ENCODE results near the gene MVB12B.

MVB12B gene

GRCh38 chr9:126496181-126496576, 169.6 kb downstream of the MVB12B start:
- Histone ChIP-seq H3K9ac (no peak overlapping the region), H3K4me3 (no peak overlapping the region), H3K4me2 (no peak overlapping the region), H3K27ac (no peak overlapping the region), H3K9me3 (no peaks in the 10 kb centered on the region), H3K27me3 (no peaks in the 10 kb centered on the region), H3K4me1 (peaks cover 40% of the 10 kb centered on the region), H3K36me3 (no peaks in the 10 kb centered on the region), H4K20me1 (peaks cover 17% of the 10 kb centered on the region)
- TF ChIP-seq Cebpa-rat (IDR thresholded peaks at IDR 0.05): no peak

DNA sequence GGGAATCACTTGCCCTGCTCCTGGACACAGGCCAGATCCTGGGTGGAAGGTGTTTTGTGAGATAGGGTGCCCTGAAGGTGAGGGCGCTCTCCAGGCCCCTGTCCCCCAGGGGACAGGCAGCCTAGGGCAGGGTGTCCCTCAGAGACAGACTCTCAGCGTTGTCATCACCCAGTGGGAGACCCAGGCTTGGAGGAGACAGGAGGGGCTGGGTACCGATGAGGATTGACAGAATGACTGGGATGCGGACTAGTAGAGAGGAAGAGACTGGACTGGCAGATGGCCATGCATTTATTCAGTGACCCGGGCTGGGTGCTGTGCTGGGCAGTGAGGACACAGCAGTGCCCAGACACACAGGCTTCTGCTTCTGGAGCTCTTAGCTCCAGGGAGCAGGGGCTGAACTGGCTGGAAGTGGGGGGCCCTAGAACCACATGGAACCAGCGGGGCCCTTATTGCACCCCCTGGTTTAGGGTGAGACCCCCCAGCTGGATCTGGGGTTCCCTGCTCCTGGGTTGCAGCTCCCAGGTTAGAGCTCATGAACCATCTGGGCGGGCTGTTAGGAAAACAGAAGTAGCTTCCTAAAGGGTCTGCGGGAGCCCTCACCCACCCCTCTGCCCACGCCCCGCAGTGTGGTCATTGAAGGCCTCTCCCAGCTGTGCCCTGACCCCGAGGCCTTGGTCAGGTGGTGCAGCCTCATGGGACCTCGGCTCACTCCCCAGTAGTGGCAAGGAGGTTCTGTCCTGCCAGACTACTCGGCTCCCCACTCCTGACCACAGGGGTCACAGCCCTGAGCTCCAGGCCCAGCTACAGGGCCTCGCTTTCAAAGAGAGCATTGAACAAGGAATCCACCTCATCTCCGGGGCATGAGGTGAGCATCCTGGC, 170.4 kb downstream of the MVB12B start:
- no peaks in the 10 kb centered on the region for H3K27me3 ChIP-seq
- no peak overlapping the region for H3K9ac ChIP-seq
- no peak overlapping the region for H3K4me3 ChIP-seq
- no peak for TF ChIP-seq Cebpa-rat (IDR thresholded peaks at IDR 0.05)
- H3K4me2 ChIP-seq: peak overlapping the region; percentile 93
- peaks cover 47% of the 10 kb centered on the region for H3K4me1 ChIP-seq
- H4K20me1 ChIP-seq: peaks cover 25% of the 10 kb centered on the region
- H3K36me3 ChIP-seq: no peaks in the 10 kb centered on the region
- no peak overlapping the region for H3K27ac ChIP-seq
- no peaks in the 10 kb centered on the region for H3K9me3 ChIP-seq

GRCh38 chr9:126497660-126498275, 171.1 kb downstream of the MVB12B start:
- no peak overlapping the region for H3K4me3 ChIP-seq
- no peak for TF ChIP-seq Cebpa-rat (IDR thresholded peaks at IDR 0.05)
- H3K4me2 ChIP-seq: peak overlapping the region; percentile 93
- peaks cover 47% of the 10 kb centered on the region for H3K4me1 ChIP-seq
- H3K9me3 ChIP-seq: no peaks in the 10 kb centered on the region
- H3K27me3 ChIP-seq: no peaks in the 10 kb centered on the region
- no peak overlapping the region for H3K9ac ChIP-seq
- H3K36me3 ChIP-seq: no peaks in the 10 kb centered on the region
- H4K20me1 ChIP-seq: peaks cover 31% of the 10 kb centered on the region
- 0 out of 2 replicates have a peak overlapping the region, but pooled peaks have one; percentile 14 for H3K27ac ChIP-seq

GRCh38 chr9:126498331-126498730, 171.7 kb downstream of the MVB12B start:
- Histone ChIP-seq H3K36me3 (no peaks in the 10 kb centered on the region), H3K4me1 (peaks cover 47% of the 10 kb centered on the region), H4K20me1 (peaks cover 31% of the 10 kb centered on the region), H3K27ac (0 out of 2 replicates have a peak overlapping the region, but pooled peaks have one; percentile 14), H3K4me3 (no peak overlapping the region), H3K9ac (no peak overlapping the region), H3K4me2 (peak overlapping the region; percentile 93), H3K27me3 (no peaks in the 10 kb centered on the region), H3K9me3 (no peaks in the 10 kb centered on the region)
- no peak for TF ChIP-seq Cebpa-rat (IDR thresholded peaks at IDR 0.05)

- Histone ChIP-seq H3K9me3 (no peaks in the 10 kb centered on the region), H3K36me3 (no peaks in the 10 kb centered on the region), H3K27me3 (no peaks in the 10 kb centered on the region), H3K4me2 (peak overlapping the region; percentile 93), H3K9ac (peak overlapping the region; percentile 21; the same call in 1 of the 2 replicates), H3K4me1 (peaks cover 54% of the 10 kb centered on the region), H3K4me3 (peak overlapping the region; percentile 67), H3K27ac (peak overlapping the region; percentile 24; the same call in 1 of the 2 replicates), H4K20me1 (peaks cover 31% of the 10 kb centered on the region)
- no peak for TF ChIP-seq Cebpa-rat (IDR thresholded peaks at IDR 0.05)
Observed at GRCh38 chr9:126499005-126499910, 172.6 kb downstream of the MVB12B start.

GRCh38 chr9:126499911-126500599, 173.4 kb downstream of the MVB12B start:
- Histone ChIP-seq H3K9ac (peak overlapping the region; percentile 21; the same call in 1 of the 2 replicates), H3K4me1 (peaks cover 55% of the 10 kb centered on the region), H3K27me3 (no peaks in the 10 kb centered on the region), H3K4me3 (peak overlapping the region; percentile 67), H3K27ac (peak overlapping the region; percentile 24; the same call in 1 of the 2 replicates), H3K36me3 (no peaks in the 10 kb centered on the region), H4K20me1 (peaks cover 31% of the 10 kb centered on the region), H3K9me3 (no peaks in the 10 kb centered on the region), H3K4me2 (peak overlapping the region; percentile 93)
- TF ChIP-seq Cebpa-rat (IDR thresholded peaks at IDR 0.05): no peak

DNA sequence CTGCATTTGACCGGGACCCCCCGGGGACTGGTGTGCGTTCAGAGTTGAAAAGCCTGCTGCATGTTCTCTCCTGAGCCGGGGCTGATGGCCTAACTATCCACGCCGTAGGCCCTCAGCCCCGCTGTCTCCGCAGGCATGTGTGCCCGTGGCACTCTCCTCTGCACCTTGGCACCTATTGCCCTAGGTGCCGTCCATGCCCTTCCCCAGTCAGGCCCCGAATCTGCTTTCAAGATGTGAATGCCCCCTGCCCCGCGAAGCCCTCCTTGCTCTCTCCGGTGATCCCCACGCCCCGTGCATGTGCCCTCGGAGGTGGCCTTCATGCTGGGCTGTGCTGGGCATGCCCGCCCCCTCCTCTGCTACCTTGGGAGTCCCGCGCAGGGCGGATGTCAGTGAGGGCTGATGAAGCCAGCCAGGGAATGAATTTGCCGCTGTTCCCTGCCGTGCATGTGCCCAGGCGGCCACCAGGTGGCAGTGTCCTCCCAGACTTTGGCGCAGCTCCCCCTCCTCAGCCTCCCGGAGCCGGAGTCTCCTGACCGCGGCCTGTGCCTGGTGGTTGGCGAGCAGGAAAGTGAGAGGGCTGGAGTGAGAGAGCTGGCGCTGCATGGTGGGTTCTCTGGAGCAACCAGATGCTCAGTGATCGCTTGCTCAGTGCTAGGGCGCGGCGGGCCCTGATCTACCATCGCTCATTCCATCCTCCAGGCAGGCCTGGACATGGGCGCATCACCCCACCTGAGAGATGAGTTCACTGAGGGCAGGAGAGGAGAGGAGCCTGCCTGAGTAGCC, 174.2 kb downstream of the MVB12B start:
- no peak overlapping the region for H3K27ac ChIP-seq
- peak overlapping the region; percentile 50 for H3K4me2 ChIP-seq
- H4K20me1 ChIP-seq: peaks cover 31% of the 10 kb centered on the region
- peaks cover 55% of the 10 kb centered on the region for H3K4me1 ChIP-seq
- H3K27me3 ChIP-seq: no peaks in the 10 kb centered on the region
- H3K9ac ChIP-seq: no peak overlapping the region
- H3K36me3 ChIP-seq: no peaks in the 10 kb centered on the region
- no peaks in the 10 kb centered on the region for H3K9me3 ChIP-seq
- no peak overlapping the region for H3K4me3 ChIP-seq
- TF ChIP-seq Cebpa-rat (IDR thresholded peaks at IDR 0.05): no peak

Measured in BLaER1 (cell line).